ENCODE results near the gene WDR72.

Gene WDR72

GRCh38 chr15:53527996-53528395 is 231.5 kb downstream of the WDR72 start:
- no peak for FAIRE-seq

GRCh38 chr15:53525894-53526293 is 233.6 kb downstream of the WDR72 start:
- no peak for FAIRE-seq

- FAIRE-seq = no peak
Observed at GRCh38 chr15:53522991-53523390, 236.5 kb downstream of the WDR72 start.

- no peak for FAIRE-seq
Observed at GRCh38 chr15:53520996-53521395, 238.5 kb downstream of the WDR72 start.

- FAIRE-seq = no peak
Observed at GRCh38 chr15:53513431-53513830, 246.0 kb downstream of the WDR72 start.

GRCh38 chr15:53512029-53512428 is 247.4 kb downstream of the WDR72 start:
- FAIRE-seq = no peak

GRCh38 chr15:53511175-53511574 is 248.3 kb downstream of the WDR72 start:
- no peak for FAIRE-seq

- FAIRE-seq = no peak
Observed at GRCh38 chr15:53506370-53506769, 253.1 kb downstream of the WDR72 start.

- FAIRE-seq = no peak
Observed at GRCh38 chr15:53498996-53499395, 260.5 kb downstream of the WDR72 start.

- FAIRE-seq = no peak
Observed at GRCh38 chr15:53490341-53490740, 269.1 kb downstream of the WDR72 start.

- FAIRE-seq = no peak
Observed at GRCh38 chr15:53482055-53482454, 277.4 kb downstream of the WDR72 start.

GRCh38 chr15:53477981-53478766 is 281.3 kb downstream of the WDR72 start:
- no peak for FAIRE-seq

GRCh38 chr15:53473886-53474285 is 285.6 kb downstream of the WDR72 start:
- FAIRE-seq = no peak

GRCh38 chr15:53473435-53473834 is 286.0 kb downstream of the WDR72 start:
- FAIRE-seq = no peak

- no peak for FAIRE-seq
Observed at GRCh38 chr15:53472883-53473282, 286.6 kb downstream of the WDR72 start.

- FAIRE-seq = no peak
Observed at GRCh38 chr15:53472210-53472609, 287.3 kb downstream of the WDR72 start.

GRCh38 chr15:53470743-53471142 is 288.7 kb downstream of the WDR72 start:
- no peak for FAIRE-seq

GRCh38 chr15:53469422-53469821 is 290.0 kb downstream of the WDR72 start:
- FAIRE-seq = no peak

Data from A204.1 (cell line).